NCI-H2171 treated with DMSO at 0.1 percent for 48 hours (cell line): ENCODE results near the gene NLGN3.

Source experiments
- DNase-seq: peaks from one replicate; lab custom pipeline; 2025; lab: John Stamatoyannopoulos, UW

Gene NLGN3

GRCh38 chrX:71214604-71215337 is 70.1 kb downstream of the NLGN3 start:
- DNase-seq: no peak

DNA sequence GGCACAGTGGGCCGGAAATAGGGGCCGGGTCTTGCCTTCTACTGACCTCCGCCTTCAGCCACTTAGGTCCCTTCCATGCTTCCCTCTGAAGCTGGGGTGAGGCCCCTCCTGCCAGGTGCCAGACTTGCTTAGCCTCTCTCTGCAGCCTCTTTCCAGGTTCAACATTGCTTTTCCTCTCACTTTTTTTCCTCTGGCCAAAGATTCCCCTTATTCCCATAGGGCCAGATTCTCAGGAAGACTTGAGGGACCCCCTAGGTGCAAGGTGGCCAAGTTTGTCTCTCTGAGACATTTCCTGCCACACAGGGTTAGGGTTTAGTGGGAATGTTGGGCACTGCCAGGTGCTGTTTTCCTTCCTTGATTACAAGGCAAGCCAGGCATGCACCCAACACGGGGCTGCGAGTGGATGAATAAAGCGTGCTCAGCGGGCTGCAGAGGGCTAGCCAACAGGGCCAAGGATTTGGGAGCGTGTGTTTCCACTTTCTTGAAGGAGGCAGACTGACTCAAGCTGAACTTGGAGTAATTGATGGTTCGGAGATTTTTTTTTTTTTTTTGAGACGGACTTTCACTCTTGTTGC is 70.8 kb downstream of the NLGN3 start:
- DNase-seq: no peak

- no peak for DNase-seq
Observed at GRCh38 chrX:71216485-71216884, 71.8 kb downstream of the NLGN3 start.

DNA sequence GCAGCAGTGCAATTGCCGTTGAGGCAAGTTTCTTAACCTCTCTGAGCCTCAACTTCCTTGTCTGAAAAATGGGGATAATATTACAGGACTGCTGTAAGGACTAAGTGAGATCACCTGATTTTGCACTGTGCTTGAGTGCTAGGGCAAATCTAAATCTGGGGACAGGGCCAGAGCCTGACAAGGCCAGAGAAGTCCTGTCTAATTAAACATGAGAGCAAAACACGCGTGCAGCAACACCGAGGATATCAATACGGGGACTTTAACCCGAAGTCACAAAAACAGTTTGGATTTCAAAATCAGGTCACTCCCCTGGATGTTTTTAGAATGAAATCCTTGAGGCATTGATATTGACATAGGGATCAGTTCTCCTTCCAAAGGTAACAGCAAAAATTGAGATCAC is 72.7 kb downstream of the NLGN3 start:
- no peak for DNase-seq
